Calu3 (cell line): ENCODE results near the gene AP5S1. TPM values are rescaled to one million over a fixed set of nuclear protein-coding genes. Genes with fewer than 3 reads are reported as not detected.

Experiments
- BruUV-seq: library from RNA; stranded (reverse); fragments of 400-500 nt; replicated peaks from 2 replicates; lab custom pipeline; 2021; lab: Mats Ljungman, UMichigan
- CTCF ChIA-PET: fragments of 300-600 bp; sonication (Branson Sonifier 250); formaldehyde crosslinking; loops from one replicate; lab custom pipeline; 2022; ENCODE audit warnings: antibody characterized with exemption; lab: Charles Lee
- DNase-seq: peaks from one replicate; pipeline ENCODE4 v3.0.0; 2022
- H3K27ac Mint-ChIP-seq: one replicate; pipeline ENCODE4 v1.8.0; 2022; ENCODE audit warnings: mixed read lengths; ENCODE audit not compliant: unreplicated experiment
- H3K27me3 Mint-ChIP-seq: one replicate; pipeline ENCODE4 v1.8.0; 2022; ENCODE audit warnings: mixed read lengths; ENCODE audit not compliant: unreplicated experiment
- H3K36me3 Mint-ChIP-seq: one replicate; pipeline ENCODE4 v1.8.0; 2022; ENCODE audit warnings: mild to moderate bottlenecking, moderate library complexity, mixed read lengths; ENCODE audit not compliant: insufficient read depth, unreplicated experiment
- H3K4me1 Mint-ChIP-seq: one replicate; pipeline ENCODE4 v1.8.0; 2022; ENCODE audit warnings: mild to moderate bottlenecking, low read depth, mixed read lengths; ENCODE audit not compliant: unreplicated experiment
- H3K4me3 Mint-ChIP-seq: one replicate; pipeline ENCODE4 v1.8.0; 2022; ENCODE audit warnings: mild to moderate bottlenecking, low read depth, moderate library complexity, mixed read lengths; ENCODE audit not compliant: unreplicated experiment
- H3K9me3 Mint-ChIP-seq: one replicate; pipeline ENCODE4 v1.8.0; 2022; ENCODE audit warnings: low read depth, mixed read lengths; ENCODE audit not compliant: unreplicated experiment
- CTCF ChIP-seq: fragments of 200-600 bp; IDR thresholded peaks from one replicate; pipeline ENCODE4 v1.8.0; 2022; ENCODE audit warnings: antibody characterized with exemption; ENCODE audit not compliant: unreplicated experiment
- intact Hi-C: fragments of 100-400 bp; cut with micrococcal nuclease; formaldehyde crosslinking; loops from one replicate; pipeline ENCODE4 v1.10.0; 2022; ENCODE audit not compliant: unreplicated experiment
- total RNA-seq: library from RNA; stranded (reverse); gene quantifications from 2 replicates; pipeline ENCODE4 v1.2.3, GENCODE V29; 2022

The AP5S1 gene
- total RNA-seq, 1 experiment from 2014 or later, result 9.5 TPM

GRCh38 chr20:3783068-3783489 is 37.3 kb upstream of the AP5S1 start:
- BruUV-seq, result no TSS peak
- TF ChIP-seq CTCF, result no peak
- Mint-ChIP-seq H3K27ac (no peak overlapping the region), H3K4me1 (peaks cover 20% of the 10 kb centered on the region), H3K9me3 (no peaks in the 10 kb centered on the region), H3K4me3 (no peak overlapping the region), H3K27me3 (peaks cover 29% of the 10 kb centered on the region), H3K36me3 (peaks cover 47% of the 10 kb centered on the region)
- CTCF ChIA-PET, result no interaction called here
- intact Hi-C loops, result no loop called here
- peak; percentile 31 for DNase-seq

- TF ChIP-seq CTCF, result no peak
- H3K9me3 Mint-ChIP-seq, result no peaks in the 10 kb centered on the region
- no peak for DNase-seq
- H3K27ac Mint-ChIP-seq, result no peak overlapping the region
- intact Hi-C loops, result no loop called here
- H3K4me1 Mint-ChIP-seq, result peaks cover 24% of the 10 kb centered on the region
- H3K4me3 Mint-ChIP-seq, result no peak overlapping the region
- CTCF ChIA-PET, result interaction anchor here (0.6 kb wide), 1 partner anchor 94 kb away, joined by 3 read pairs; no protein-coding TSS in a partner anchor
- peaks cover 23% of the 10 kb centered on the region for H3K27me3 Mint-ChIP-seq
- BruUV-seq, result no TSS peak
- H3K36me3 Mint-ChIP-seq, result peaks cover 42% of the 10 kb centered on the region
These were observed 36.7 kb upstream of the AP5S1 start for GRCh38 chr20:3783511-3784195.

GRCh38 chr20:3784216-3784853 is 36.0 kb upstream of the AP5S1 start:
- H3K27me3 Mint-ChIP-seq, result peaks cover 16% of the 10 kb centered on the region
- DNase-seq, result no peak
- TF ChIP-seq CTCF, result no peak
- H3K27ac Mint-ChIP-seq, result peak overlapping the region; percentile 44
- intact Hi-C loops, result no loop called here
- H3K4me3 Mint-ChIP-seq, result no peak overlapping the region
- H3K36me3 Mint-ChIP-seq, result peaks cover 42% of the 10 kb centered on the region
- BruUV-seq, result TSS peak; percentile 70
- H3K4me1 Mint-ChIP-seq, result peaks cover 31% of the 10 kb centered on the region
- no peaks in the 10 kb centered on the region for H3K9me3 Mint-ChIP-seq
- CTCF ChIA-PET, result interaction anchor here (0.6 kb wide), 1 partner anchor 93 kb away, joined by 3 read pairs; no protein-coding TSS in a partner anchor

DNA sequence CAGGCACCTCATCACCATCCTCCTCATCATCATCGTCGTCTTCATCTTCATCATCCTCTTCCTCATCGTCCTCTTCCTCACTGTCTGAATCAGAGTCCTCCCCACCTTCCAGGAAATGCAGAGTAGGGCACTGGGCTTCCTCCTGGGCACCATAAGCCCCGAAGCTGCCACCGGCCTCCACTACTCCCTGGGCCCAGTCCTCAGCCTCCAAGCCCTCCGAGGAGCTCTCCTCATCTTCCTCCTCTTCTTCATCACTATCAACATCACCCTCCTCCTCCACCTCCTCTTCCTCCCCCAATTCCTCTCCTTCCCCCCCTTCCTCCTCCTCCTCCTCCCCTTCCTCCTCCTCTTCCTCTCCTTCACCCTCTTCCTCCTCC is 35.5 kb upstream of the AP5S1 start:
- no peak for TF ChIP-seq CTCF
- Mint-ChIP-seq H3K4me1 (peaks cover 31% of the 10 kb centered on the region), H3K9me3 (no peaks in the 10 kb centered on the region), H3K36me3 (peaks cover 42% of the 10 kb centered on the region), H3K4me3 (no peak overlapping the region), H3K27me3 (peaks cover 11% of the 10 kb centered on the region), H3K27ac (peak overlapping the region; percentile 44)
- no TSS peak for BruUV-seq
- DNase-seq, result no peak
- CTCF ChIA-PET, result interaction anchor here (3.2 kb wide), 1 partner anchor 35 kb away, joined by 25 read pairs; the partner anchor contains the start of gene AP5S1
- intact Hi-C loops, result no loop called here
